Stimulated activated CD4-positive, alpha-beta T cell treated with anti-CD3 and anti-CD28 coated beads, Interleukin-2, amount 100 ng/mL, for 4 hours (primary cell): ENCODE measurements around the gene ZIM2.

Experiments
- DNase-seq: peaks from one replicate; pipeline ENCODE4 v3.0.0-alpha.2; 2020; ENCODE audit warnings: low read depth

Gene ZIM2

GRCh38 chr19:56808717-56809392 lies 31.7 kb downstream of the ZIM2 start:
- no peak for DNase-seq

GRCh38 chr19:56806639-56807038 lies 33.9 kb downstream of the ZIM2 start:
- DNase-seq, result no peak

GRCh38 chr19:56778351-56778750 lies 62.2 kb downstream of the ZIM2 start:
- DNase-seq, result no peak

- no peak for DNase-seq
Measured at GRCh38 chr19:56769650-56770049, 70.9 kb downstream of the ZIM2 start.

GRCh38 chr19:56765137-56765536 lies 75.4 kb downstream of the ZIM2 start:
- DNase-seq, result no peak

- no peak for DNase-seq
Measured at GRCh38 chr19:56764196-56764695, 76.3 kb downstream of the ZIM2 start.

GRCh38 chr19:56760842-56761241 lies 79.7 kb downstream of the ZIM2 start:
- no peak for DNase-seq

- DNase-seq, result no peak
Measured at GRCh38 chr19:56759531-56759930, 81.0 kb downstream of the ZIM2 start.

- no peak for DNase-seq
Measured at GRCh38 chr19:56751078-56751489, 89.4 kb downstream of the ZIM2 start.

GRCh38 chr19:56750658-56751057 lies 89.9 kb downstream of the ZIM2 start:
- no peak for DNase-seq

GRCh38 chr19:56748378-56748777 lies 92.1 kb downstream of the ZIM2 start:
- no peak for DNase-seq

GRCh38 chr19:56746367-56746766 lies 94.2 kb downstream of the ZIM2 start:
- DNase-seq, result no peak

- DNase-seq, result no peak
Measured at GRCh38 chr19:56740501-56740900, 100.0 kb downstream of the ZIM2 start.

- DNase-seq, result no peak
Measured at GRCh38 chr19:56736571-56736970, 104.0 kb downstream of the ZIM2 start.

GRCh38 chr19:56732976-56733375 lies 107.5 kb downstream of the ZIM2 start:
- no peak for DNase-seq

GRCh38 chr19:56727677-56728076 lies 112.8 kb downstream of the ZIM2 start:
- no peak for DNase-seq

GRCh38 chr19:56725829-56726424 lies 114.6 kb downstream of the ZIM2 start:
- no peak for DNase-seq
